HG03460 (cell line): ENCODE measurements around the gene UBE2U.

Experiments used
- ATAC-seq: cut with Tn5 transposase; IDR thresholded peaks from one replicate; pipeline ENCODE4 v1.9.1; 2021; ENCODE audit not compliant: unreplicated experiment

Gene UBE2U

DNA sequence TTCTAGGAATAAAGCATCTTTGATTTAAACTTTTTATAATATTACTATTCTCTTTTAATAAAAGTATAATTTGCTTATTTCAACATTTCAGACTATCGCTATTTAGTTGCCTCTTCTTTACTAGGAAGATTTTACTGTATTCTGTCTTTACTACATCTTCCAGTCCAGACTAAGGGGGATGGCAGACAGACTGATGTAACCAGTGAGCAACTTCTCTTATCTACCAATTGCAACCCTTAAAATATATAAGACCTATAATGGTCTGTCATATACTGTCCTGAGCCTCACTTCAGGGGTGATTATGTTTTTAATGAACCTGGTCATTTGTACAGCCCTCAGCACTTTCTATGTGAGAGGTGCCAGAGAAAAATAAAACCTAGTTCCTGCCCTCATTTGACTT lies 87.0 kb downstream of the UBE2U start:
- no peak for ATAC-seq

DNA sequence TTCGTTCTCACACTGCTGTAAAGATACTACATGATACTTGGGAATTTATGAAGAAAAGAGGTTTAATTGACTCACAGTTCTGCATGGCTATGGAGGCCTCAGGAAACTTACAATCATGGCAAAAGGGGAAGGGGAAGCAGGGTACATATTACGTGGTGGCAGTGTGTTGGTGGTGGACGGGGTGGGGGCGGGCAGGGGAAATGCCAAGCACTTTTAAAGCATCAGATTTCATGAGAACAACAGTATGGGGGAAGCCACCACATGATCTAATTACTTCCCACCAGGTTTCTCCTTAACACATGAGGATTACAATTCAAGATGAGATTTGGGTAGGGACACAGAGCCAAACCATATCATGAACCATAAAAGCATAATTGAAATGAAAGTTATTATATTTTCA lies 88.5 kb downstream of the UBE2U start:
- no peak for ATAC-seq

GRCh38 chr1:64292399-64292798 lies 89.0 kb downstream of the UBE2U start:
- ATAC-seq: no peak

- ATAC-seq: no peak
These were observed 90.4 kb downstream of the UBE2U start for GRCh38 chr1:64293820-64294219.

DNA sequence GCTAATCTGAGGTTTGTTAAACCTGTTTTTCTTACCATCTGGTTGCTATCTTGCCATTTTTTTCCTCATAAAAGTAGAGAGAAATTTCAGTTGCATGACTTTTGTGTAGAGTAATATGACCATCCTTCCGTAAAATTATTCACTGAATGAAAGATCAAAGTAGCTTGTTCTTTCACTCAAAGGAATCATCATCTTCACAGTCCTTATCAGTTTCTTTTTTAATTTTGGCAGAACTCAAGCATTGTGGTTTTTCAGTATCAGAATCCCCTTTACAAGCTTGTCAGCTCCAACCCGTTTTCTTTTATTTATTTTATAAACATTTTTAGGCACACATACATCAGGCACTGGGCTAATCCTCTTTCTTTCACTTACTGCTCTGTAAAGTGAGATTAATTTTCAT lies 91.7 kb downstream of the UBE2U start:
- ATAC-seq: no peak

- ATAC-seq: no peak
These were observed 92.1 kb downstream of the UBE2U start for GRCh38 chr1:64295561-64295960.

DNA sequence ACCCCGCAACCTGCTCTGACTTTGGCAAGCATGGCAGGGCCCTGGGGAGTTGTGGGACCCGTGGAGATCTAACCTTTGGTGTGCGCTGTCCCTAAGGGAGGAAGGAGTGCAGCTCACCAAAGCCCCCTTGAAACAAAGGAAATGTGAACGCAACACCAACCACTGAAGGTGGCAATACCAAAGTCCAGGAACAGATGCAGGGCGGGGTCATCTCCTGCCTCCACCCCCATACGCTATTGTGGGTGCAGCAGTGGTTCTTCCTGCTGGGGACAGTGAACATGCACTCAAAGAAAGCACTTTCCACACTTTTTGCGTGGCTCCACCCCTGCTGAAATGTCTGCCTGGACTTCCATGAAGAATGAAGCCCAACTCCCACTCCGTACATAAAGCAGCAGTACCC lies 93.0 kb downstream of the UBE2U start:
- no peak for ATAC-seq

DNA sequence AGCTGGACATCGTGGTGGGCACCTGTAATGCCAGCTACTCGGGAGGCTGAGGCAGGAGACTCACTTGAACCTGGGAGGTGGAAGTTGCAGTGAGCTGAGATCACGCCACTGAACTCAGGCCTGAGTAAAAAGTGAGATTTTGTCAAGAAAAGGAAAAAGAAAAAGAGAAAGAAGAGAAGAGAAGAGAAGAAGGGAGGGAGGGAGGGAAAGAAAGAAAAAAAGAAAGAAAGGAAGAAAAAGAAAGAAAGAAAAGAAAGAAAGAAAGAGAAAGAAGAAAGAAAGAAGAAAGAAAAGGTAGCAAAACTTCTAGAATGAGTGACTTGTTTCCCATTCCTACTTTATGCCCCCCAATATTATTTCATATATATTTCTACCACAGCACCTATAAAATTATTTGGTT lies 98.8 kb downstream of the UBE2U start:
- ATAC-seq: no peak

DNA sequence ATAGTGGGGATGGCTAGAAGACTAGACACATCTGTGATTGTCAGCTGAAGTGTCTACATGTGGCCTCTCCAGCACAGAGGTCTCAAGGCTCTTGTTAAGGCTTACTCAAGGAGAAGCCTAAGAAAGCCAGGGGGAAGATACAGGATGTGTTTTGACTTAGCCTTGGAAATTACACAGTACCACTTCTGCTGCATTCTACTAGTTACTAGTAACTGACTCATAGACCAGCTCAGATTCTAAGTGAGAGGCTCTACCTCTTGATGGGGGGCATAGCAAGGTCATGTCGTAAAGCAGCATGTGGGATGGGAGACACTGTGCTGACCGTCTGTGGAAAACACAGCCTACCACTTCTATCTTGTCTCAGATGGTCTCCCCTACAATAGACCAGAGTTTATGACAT lies 99.5 kb downstream of the UBE2U start:
- no peak for ATAC-seq

- ATAC-seq: no peak
These were observed 101.4 kb downstream of the UBE2U start for GRCh38 chr1:64304823-64305222.

DNA sequence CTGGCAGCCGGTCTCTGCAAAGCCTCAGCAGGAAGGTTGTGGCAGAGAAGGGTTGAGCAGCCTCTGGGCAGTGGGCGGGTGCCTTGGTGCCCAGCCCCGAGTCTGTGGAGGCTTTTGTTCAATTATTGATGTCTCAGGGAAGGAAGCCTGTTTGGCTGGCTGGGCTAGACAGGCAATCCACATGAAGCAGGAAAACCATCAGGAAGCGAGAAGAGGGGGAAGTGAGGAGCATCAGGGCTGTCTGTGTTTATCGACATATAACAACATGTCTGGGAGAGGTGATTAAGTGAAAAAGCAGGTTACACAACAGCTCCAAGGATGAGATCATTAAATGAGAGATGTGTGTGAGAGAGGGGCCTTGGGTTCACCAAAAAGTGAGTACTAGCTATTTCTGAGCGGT lies 105.4 kb downstream of the UBE2U start:
- ATAC-seq: no peak

- ATAC-seq: no peak
These were observed 106.0 kb downstream of the UBE2U start for GRCh38 chr1:64309431-64309831.

GRCh38 chr1:64310760-64311159 lies 107.3 kb downstream of the UBE2U start:
- no peak for ATAC-seq

DNA sequence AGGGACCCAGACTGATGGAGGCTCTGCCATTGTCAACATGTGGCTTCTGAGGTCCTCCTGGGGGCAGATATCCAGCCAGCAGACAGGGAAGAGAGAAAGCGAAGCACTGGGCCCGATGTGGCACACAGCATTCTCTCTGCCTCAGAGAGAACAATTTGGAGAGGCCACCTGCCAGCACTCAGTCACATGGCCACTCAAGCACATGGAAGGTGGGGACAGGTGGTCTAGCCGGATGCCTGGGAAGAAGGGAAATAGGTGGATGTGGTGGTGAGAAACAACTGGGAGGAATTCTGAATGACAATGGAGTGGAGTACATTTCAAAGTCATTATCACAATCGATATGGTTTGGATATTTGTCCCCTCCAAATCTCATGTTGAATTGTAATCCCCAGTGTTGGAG lies 109.0 kb downstream of the UBE2U start:
- ATAC-seq: no peak

GRCh38 chr1:64315402-64315801 lies 112.0 kb downstream of the UBE2U start:
- ATAC-seq: no peak
